Activated CD4-positive, alpha-beta T cell treated with anti-CD3 and anti-CD28 coated beads, Interleukin-2, amount 50 U/mL, for 48 hours (primary cell): ENCODE data around the gene MLXIP.
"Not testable (repeated sequence)": the region's sequence is repeated elsewhere in the genome, so short reads cannot be mapped to it uniquely, and the experiment has no call there.

ENCODE experiments used
- DNase-seq, 2 experiments: peaks; one replicate each; pipeline ENCODE4 v3.0.0-alpha.2; 2020

MLXIP gene

DNA sequence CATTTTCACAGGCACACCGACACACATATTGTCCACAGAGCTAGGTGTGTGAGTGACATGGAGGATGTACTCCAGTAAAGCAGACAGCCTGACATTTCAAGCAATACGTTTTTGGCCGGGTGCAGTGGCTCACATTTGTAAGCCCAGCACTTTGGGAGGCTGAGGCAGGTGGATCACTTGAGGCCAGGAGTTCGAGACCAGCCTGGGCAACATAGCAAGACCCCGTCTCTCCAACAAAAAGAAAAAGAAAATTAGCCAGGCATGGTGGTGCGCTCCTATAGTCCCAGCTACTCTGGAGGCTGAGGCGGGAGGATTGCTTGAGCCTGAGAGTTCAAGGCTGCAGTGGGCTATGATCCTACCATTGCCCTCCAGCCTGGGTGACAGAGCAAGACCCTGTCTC, 22.1 kb upstream of the MLXIP start:
- DNase-seq = not testable (repeated sequence)

GRCh38 chr12:122057007-122057735, 21.4 kb upstream of the MLXIP start:
- no peak for DNase-seq

DNA sequence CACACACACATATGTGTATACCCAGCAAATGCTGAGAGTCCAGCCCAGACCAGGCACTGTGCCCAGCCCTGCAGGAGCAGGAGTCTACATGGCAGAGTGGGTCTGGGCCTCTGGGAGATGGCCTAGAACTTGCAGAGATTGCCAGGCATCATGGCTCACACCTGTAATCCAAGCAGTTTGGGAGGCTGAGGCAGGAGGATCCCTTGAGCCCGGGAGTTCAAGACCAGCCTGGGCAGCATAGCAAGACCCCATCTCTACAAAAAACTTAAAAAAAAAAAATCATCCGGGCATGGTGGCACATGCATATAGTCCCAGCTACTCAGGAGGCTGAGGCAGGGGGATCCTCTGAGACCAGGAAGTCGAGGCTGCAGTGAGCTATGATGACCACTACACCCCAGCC, 20.8 kb upstream of the MLXIP start:
- no peak for DNase-seq

GRCh38 chr12:122058549-122059149, 19.9 kb upstream of the MLXIP start:
- DNase-seq = no peak

DNA sequence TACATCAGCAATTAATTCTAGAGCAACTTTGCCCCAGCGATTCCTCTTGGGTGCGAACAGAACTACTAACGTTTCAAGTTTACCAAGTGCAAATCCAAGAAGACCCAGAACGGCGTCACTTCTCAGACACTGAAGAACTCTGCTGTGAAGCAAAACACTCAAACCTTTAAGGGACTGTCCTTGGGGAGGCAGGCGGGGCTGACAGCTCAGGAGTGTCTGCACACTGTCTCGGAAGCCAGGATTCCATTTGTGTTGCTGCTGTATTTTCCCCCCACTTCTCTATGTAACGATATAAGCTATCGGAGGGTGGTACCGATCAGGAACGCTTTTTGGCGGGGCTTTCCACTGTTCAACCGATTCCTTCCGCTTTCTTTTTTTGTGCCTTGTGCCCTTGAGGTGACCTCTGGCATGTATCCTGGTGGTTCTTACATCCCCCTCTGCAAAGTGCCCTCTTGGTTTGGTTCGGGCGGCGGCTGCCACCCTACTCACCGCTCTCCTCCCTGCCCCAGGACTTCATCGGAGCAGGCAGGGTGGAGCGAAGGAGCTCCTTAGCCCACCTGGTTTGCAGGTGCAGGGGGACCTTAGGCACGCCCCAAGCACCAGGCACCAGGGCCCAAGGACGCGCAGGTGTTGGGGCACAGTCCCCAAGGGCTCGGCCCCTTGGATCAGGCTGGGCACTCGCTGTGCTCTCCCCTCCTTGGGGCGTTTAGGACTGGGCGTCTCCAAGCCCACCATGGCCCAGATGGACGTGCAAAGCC, 19.2 kb upstream of the MLXIP start:
- DNase-seq = no peak

DNA sequence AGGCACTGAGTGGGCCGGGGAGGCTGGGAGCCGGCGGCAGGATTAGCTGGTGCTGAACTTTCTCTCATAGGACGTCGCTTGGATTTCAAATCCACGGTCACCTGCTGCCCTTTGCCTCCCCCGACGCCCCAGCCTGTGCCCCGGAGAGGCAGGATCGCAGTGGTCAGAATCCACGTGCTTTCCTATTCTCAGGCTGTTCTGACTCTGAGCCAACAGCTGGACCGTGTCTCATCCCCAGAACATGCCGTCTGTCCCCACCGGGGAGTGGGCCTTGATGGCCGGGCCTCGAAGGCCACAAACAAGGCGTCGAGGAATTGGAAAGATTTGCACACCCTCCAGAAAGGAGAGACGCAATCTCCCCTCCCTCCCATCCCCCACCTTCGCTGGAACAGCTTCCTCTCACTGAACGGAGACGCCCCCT, 18.5 kb upstream of the MLXIP start:
- no peak for DNase-seq

GRCh38 chr12:122061253-122061652, 17.3 kb upstream of the MLXIP start:
- DNase-seq = no peak

DNA sequence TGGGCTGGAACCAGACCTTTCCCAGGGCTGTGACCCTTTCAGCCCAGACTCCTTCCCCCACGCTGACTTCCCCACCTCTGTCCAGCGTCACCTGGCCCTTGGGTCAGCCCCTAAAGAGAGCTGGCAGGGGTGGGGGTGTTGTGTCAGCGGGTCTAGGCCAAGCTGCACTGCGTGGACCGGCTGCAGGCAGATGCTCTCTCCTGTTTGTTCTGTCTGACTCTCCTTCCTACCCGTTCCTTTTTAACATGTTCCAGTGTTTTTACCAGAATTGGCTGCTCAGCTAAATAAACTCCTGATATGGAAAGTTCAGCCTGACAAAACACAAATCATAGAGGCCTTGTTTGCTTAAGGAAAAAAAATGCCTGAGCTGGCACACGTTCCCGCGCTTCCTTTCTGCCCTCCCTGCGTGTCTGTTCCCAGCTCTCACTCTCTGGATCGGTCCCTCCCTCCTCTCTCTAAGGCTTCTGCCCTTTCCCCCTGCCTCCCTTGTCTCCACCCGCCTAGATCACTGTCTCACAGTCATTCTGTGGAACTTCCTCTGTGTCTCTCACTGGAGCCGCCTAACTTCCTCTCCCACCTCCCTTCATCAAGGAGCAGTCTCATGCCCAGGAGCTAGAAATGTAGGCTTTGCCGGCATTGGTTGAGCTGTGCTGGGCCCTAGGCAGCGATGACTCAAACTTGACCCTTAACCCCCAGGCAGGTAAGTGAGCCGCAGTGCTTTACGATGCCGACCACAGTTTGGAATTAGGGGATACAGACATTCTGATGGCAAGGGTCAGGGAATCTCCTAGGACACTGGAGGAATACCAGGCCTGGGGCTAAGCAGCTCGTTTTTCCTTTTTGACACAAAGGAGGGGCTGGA, 15.5 kb upstream of the MLXIP start:
- DNase-seq = no peak

- no peak for DNase-seq
These were observed 14.9 kb upstream of the MLXIP start for GRCh38 chr12:122063694-122064024.

- peak; percentile 49 to 62 for DNase-seq
These were observed 14.4 kb upstream of the MLXIP start for GRCh38 chr12:122064025-122064777.

GRCh38 chr12:122064780-122065588, 13.6 kb upstream of the MLXIP start:
- DNase-seq = no peak

- no peak for DNase-seq
These were observed 11.0 kb upstream of the MLXIP start for GRCh38 chr12:122067548-122067947.

- peak; percentile 35 to 47 for DNase-seq
These were observed 10.6 kb upstream of the MLXIP start for GRCh38 chr12:122067966-122068365.

DNA sequence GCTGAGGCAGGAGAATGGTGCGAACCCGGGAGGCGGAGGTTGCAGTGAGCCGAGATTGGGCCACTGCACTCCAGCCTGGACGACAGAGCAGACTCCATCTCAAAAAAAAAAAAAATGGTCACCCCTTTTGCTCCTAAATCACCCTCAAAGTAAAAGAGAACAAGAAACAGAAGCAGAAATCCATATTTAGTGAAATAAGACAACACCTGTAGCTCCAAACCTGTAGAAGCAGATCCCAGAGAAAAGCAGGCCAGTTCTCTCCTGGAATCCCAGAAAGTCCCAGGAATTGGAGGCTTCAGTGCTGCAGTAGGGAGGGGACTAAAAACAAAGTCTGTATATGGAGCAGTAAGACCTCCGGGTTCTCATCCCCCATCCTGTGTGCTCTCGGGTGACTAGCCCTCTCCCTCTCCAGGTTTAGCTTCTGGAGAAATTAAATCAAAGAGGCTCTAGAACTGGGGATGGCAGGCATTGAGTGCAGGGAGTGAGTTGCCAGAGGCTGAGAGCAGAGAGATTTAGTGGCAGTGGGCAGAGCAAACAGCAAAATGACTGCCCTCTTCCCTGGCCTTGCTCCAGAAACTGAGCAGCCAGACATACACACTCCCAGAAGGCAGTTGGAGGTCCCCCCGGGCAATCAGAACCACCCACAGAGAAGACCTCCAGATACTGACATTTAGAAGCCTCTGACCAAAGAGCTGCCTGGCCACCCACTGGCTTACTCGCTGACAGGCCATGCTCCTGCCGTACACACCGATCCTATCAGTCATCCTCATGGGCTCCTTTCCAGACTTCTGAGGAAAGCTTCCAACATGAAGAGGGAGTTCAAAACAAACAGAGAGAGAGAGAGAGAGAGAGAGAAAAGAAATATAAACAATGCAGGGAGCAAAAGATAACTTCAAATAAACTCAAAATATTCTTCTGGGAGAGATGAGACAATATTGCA, 6.3 kb upstream of the MLXIP start:
- DNase-seq = no peak

GRCh38 chr12:122073815-122074214, 4.7 kb upstream of the MLXIP start:
- DNase-seq = no peak

- DNase-seq = peak; percentile 31 to 47
These were observed 1.6 kb upstream of the MLXIP start for GRCh38 chr12:122076743-122077495.

GRCh38 chr12:122079033-122079531, 526 bp downstream of the MLXIP start:
- peak; percentile 28 to 46 for DNase-seq

DNA sequence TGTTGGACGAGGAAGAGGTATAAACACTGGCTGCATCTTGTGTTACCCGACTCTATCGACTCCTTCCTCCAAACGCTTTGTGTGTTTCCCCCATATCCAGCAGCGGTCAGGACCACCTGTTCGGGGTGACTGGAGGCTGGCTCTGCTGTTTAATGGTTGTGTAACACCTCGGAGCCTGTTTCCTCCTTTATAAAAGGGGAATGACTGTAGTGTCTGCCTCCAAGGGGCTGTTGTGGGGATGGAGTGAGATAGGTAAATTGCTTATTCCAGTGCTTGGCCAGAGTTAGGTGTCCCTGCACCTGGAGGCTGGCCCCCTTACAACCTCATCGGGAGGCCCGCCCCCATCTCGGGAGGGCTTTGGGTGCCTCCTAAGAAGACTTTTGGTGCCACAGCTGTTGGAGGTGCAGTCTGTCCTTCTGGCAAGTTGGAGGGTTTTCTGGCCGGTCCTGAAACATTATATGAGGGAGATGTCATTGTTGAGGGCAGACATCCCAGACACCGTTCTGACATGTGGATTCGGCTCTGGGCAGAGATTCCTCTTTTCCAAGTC, 1.1 kb downstream of the MLXIP start:
- DNase-seq = peak in 1 of 2 experiments; percentile 31
